Measurements from ENCODE around the gene CAMTA1. TPM values are rescaled to one million over a fixed set of nuclear protein-coding genes. Genes with fewer than 3 reads are reported as not detected.
A peak's percentile ranks its signal among the peaks of the same experiment; 100 is the strongest.

CAMTA1 gene
- total RNA-seq, 1 donor from 2014 or later = 77.6 TPM

- Mint-ChIP-seq H3K9me3 (ENCODE audit: unreplicated experiment) (peaks cover 2% of the 10 kb centered on the region), H3K4me3 (ENCODE audit: unreplicated experiment) (peak overlapping the region; percentile 50), H3K27me3 (ENCODE audit: low read depth, unreplicated experiment) (no peaks in the 10 kb centered on the region), H3K4me1 (ENCODE audit: low read depth, unreplicated experiment) (peaks cover 60% of the 10 kb centered on the region), H3K36me3 (ENCODE audit: low read depth, unreplicated experiment) (peaks cover 4% of the 10 kb centered on the region), H3K27ac (ENCODE audit: unreplicated experiment) (peak overlapping the region; percentile 60)
- Histone ChIP-seq H2AFZ (ENCODE audit: low read depth, low read length) (no peak overlapping the region), H3K4me3 (ENCODE audit: insufficient read depth, low read depth, low read length) (no peak overlapping the region), H3K79me2 (ENCODE audit: insufficient read depth, low read length) (peaks cover 47% of the 10 kb centered on the region), H3K36me3 (ENCODE audit: insufficient read depth, low read length) (no peaks in the 10 kb centered on the region), H3K27me3 (ENCODE audit: insufficient read depth, low read length) (no peaks in the 10 kb centered on the region), H3K4me1 (ENCODE audit: insufficient read depth, low read length) (peaks cover 33% of the 10 kb centered on the region), H3K9ac (ENCODE audit: low read length) (no peak overlapping the region), H3K27ac (ENCODE audit: low read depth, low read length) (no peak overlapping the region), H3K4me2 (ENCODE audit: low read length) (peak overlapping the region; percentile 41), H3K9me3 (ENCODE audit: insufficient read depth, low read depth, low read length) (no peaks in the 10 kb centered on the region), H4K20me1 (ENCODE audit: insufficient read depth, low read length) (peaks cover 14% of the 10 kb centered on the region)
- FAIRE-seq = no peak
- DNase-seq (ENCODE audit: low read depth) = no peak
- no peak for TF ChIP-seq EZH2 (IDR thresholded peaks at IDR 0.05; ENCODE audit: insufficient read depth, low read length)
- no peak for TF ChIP-seq CTCF (IDR thresholded peaks at IDR 0.05; ENCODE audit: insufficient read depth, low read depth, low read length)
These were observed 82.7 kb downstream of the CAMTA1 start for GRCh38 chr1:6867729-6868659.

GRCh38 chr1:6868660-6869380, 83.6 kb downstream of the CAMTA1 start:
- FAIRE-seq = peak; percentile 54
- peaks cover 4% of the 10 kb centered on the region for H3K36me3 Mint-ChIP-seq (ENCODE audit: low read depth, unreplicated experiment)
- H3K4me1 ChIP-seq (ENCODE audit: insufficient read depth, low read length) = peaks cover 41% of the 10 kb centered on the region
- peak overlapping the region; percentile 41 for H3K4me2 ChIP-seq (ENCODE audit: low read length)
- no peak overlapping the region for H3K4me3 Mint-ChIP-seq (ENCODE audit: unreplicated experiment)
- H3K36me3 ChIP-seq (ENCODE audit: insufficient read depth, low read length) = no peaks in the 10 kb centered on the region
- peak overlapping the region; percentile 60 for H3K27ac Mint-ChIP-seq (ENCODE audit: unreplicated experiment)
- H3K4me1 Mint-ChIP-seq (ENCODE audit: low read depth, unreplicated experiment) = peaks cover 60% of the 10 kb centered on the region
- no peak overlapping the region for H3K27ac ChIP-seq (ENCODE audit: low read depth, low read length)
- H3K27me3 Mint-ChIP-seq (ENCODE audit: low read depth, unreplicated experiment) = no peaks in the 10 kb centered on the region
- H3K9ac ChIP-seq (ENCODE audit: low read length) = no peak overlapping the region
- peaks cover 2% of the 10 kb centered on the region for H3K9me3 Mint-ChIP-seq (ENCODE audit: unreplicated experiment)
- TF ChIP-seq CTCF (IDR thresholded peaks at IDR 0.05; ENCODE audit: insufficient read depth, low read depth, low read length) = no peak
- TF ChIP-seq EZH2 (IDR thresholded peaks at IDR 0.05; ENCODE audit: insufficient read depth, low read length) = no peak
- peaks cover 44% of the 10 kb centered on the region for H3K79me2 ChIP-seq (ENCODE audit: insufficient read depth, low read length)
- H3K9me3 ChIP-seq (ENCODE audit: insufficient read depth, low read depth, low read length) = no peaks in the 10 kb centered on the region
- peaks cover 14% of the 10 kb centered on the region for H4K20me1 ChIP-seq (ENCODE audit: insufficient read depth, low read length)
- H2AFZ ChIP-seq (ENCODE audit: low read depth, low read length) = no peak overlapping the region
- H3K4me3 ChIP-seq (ENCODE audit: insufficient read depth, low read depth, low read length) = no peak overlapping the region
- no peak for DNase-seq (ENCODE audit: low read depth)
- H3K27me3 ChIP-seq (ENCODE audit: insufficient read depth, low read length) = no peaks in the 10 kb centered on the region

Data from astrocyte (in vitro differentiated cells and primary cell).